ENCODE measurements around the gene ELAVL2.

Gene ELAVL2

DNA sequence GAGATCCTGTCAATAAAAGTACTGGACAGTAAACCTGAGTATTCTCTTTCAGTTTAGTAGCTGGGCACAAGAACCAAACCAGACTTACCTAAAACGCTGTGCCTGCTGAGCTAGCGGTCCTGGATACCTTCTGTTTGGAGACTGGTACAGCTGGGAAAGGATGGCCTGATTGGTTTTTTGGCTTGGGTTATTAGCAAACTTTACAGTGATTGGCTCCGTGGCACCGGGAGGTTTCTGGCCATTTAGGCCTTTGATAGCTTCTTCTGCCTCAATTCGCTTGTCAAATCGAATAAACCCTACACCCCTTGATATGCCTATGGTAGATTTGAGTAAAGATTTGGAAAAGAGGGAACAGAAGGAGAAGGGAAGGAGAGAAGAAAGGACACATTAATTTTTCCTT, 124.7 kb downstream of the ELAVL2 start:
- TF ChIP-seq, protein P1, sequence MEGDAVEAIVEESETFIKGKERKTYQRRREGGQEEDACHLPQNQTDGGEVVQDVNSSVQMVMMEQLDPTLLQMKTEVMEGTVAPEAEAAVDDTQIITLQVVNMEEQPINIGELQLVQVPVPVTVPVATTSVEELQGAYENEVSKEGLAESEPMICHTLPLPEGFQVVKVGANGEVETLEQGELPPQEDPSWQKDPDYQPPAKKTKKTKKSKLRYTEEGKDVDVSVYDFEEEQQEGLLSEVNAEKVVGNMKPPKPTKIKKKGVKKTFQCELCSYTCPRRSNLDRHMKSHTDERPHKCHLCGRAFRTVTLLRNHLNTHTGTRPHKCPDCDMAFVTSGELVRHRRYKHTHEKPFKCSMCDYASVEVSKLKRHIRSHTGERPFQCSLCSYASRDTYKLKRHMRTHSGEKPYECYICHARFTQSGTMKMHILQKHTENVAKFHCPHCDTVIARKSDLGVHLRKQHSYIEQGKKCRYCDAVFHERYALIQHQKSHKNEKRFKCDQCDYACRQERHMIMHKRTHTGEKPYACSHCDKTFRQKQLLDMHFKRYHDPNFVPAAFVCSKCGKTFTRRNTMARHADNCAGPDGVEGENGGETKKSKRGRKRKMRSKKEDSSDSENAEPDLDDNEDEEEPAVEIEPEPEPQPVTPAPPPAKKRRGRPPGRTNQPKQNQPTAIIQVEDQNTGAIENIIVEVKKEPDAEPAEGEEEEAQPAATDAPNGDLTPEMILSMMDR (IDR thresholded peaks at IDR 0.05; ENCODE audit: low read depth, low read length): no peak
- Histone ChIP-seq H3K27ac (no peak overlapping the region), H3K27me3 (ENCODE audit: insufficient read depth, low read depth, severe bottlenecking) (no peaks in the 10 kb centered on the region), H3K9me3 (ENCODE audit: severe bottlenecking) (no peaks in the 10 kb centered on the region), H3K4me3 (ENCODE audit: low read depth, low read length) (no peak overlapping the region), H3K36me3 (no peaks in the 10 kb centered on the region)
- DNase-seq: no peak

DNA sequence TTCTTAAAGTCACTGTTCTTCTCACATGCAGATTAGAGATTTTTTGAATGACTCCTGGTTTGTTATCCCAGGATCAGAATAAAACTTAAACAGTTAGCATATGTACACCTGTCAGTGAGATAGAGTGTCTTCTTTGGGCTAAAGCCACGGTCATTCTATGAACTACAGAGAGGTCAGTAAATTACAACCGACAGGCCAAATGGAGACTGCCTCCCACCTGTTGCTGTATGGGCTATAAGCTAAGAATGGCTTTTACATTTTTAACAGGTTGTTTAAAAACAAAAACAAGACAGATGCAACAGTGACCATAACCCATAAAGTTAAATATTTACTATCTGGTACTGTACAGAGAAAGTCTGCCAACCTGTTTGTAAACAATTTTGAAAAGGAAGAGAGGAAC, 125.7 kb downstream of the ELAVL2 start:
- H3K4me3 ChIP-seq (ENCODE audit: low read depth, low read length): no peak overlapping the region

DNA sequence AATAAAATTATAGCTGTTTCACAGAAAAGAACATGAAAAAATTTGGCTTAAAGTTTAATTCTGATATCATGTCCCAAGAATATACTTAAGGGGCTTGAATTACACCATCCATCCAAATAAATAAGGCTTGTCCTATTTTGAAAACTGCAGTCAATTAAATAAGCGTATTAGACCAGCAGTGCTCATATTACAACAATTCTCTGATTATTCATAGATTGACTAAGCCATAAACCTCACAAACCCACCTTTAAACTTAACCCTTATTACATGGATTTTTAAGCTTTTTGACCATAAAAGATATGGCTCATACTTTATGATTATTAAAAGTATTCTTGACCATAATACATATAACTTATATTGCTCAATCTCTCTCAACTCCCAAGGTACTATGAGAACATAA, 127.9 kb downstream of the ELAVL2 start:
- H3K36me3 ChIP-seq: no peaks in the 10 kb centered on the region
- no peak for DNase-seq
- TF ChIP-seq, protein P1 (IDR thresholded peaks at IDR 0.05; ENCODE audit: low read depth, low read length): no peak
- H3K27me3 ChIP-seq (ENCODE audit: insufficient read depth, low read depth, severe bottlenecking): no peaks in the 10 kb centered on the region
- no peak overlapping the region for H3K27ac ChIP-seq
- no peak overlapping the region for H3K4me3 ChIP-seq (ENCODE audit: low read depth, low read length)
- H3K9me3 ChIP-seq (ENCODE audit: severe bottlenecking): no peaks in the 10 kb centered on the region

More for the DNA sequence above, 125.7 kb downstream of the ELAVL2 start:
- no peaks in the 10 kb centered on the region for H3K27me3 ChIP-seq (ENCODE audit: insufficient read depth, low read depth, severe bottlenecking)
- no peaks in the 10 kb centered on the region for H3K9me3 ChIP-seq (ENCODE audit: severe bottlenecking)
- H3K27ac ChIP-seq: no peak overlapping the region
- DNase-seq: no peak
- TF ChIP-seq, protein P1 (IDR thresholded peaks at IDR 0.05; ENCODE audit: low read depth, low read length): no peak
- H3K36me3 ChIP-seq: no peaks in the 10 kb centered on the region

DNA sequence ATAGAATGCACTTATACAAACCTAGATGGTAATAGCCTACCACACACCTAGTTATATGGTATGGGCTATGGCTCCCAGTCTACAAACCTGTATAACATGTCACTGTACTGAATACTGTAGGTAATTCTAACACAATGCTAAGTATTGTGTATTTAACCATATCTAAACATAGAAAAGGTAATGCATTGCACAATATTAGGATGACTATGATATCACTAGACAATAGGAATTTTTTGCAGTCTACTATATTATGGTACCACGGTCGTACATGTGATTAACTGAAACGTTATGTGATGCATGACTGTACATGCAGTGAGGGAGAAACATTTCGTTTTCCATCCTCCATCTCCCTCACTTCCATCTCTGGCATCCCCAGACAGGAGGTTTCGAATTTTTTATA, 130.5 kb downstream of the ELAVL2 start:
- H3K36me3 ChIP-seq: no peaks in the 10 kb centered on the region
- TF ChIP-seq, protein P1 (IDR thresholded peaks at IDR 0.05; ENCODE audit: low read depth, low read length): no peak
- no peaks in the 10 kb centered on the region for H3K9me3 ChIP-seq (ENCODE audit: severe bottlenecking)
- DNase-seq: no peak
- H3K4me3 ChIP-seq (ENCODE audit: low read depth, low read length): no peak overlapping the region
- H3K27me3 ChIP-seq (ENCODE audit: insufficient read depth, low read depth, severe bottlenecking): no peaks in the 10 kb centered on the region
- H3K27ac ChIP-seq: no peak overlapping the region

DNA sequence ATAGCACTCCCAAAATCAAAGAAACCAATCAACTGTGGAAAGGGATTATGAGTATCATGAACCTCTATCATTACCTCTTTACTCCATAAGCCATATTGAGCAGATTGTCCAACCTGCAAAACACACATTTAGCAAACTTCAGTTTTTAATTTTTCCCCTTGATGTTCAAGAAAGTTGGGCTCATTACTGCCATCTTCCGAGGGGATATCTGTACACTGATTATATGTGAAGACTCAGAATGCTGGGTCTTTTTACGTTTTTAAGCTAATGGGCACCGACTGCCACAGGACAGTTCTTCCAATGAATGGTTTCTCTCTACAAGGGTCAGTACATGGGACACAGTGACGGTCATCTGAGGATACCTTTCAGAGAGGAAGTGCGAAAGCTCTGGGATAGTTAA, 132.7 kb downstream of the ELAVL2 start:
- Histone ChIP-seq H3K4me3 (ENCODE audit: low read depth, low read length) (no peak overlapping the region), H3K27ac (no peak overlapping the region), H3K36me3 (no peaks in the 10 kb centered on the region), H3K9me3 (ENCODE audit: severe bottlenecking) (no peaks in the 10 kb centered on the region), H3K27me3 (ENCODE audit: insufficient read depth, low read depth, severe bottlenecking) (no peaks in the 10 kb centered on the region)
- DNase-seq: no peak
- TF ChIP-seq, protein P1 (IDR thresholded peaks at IDR 0.05; ENCODE audit: low read depth, low read length): no peak

DNA sequence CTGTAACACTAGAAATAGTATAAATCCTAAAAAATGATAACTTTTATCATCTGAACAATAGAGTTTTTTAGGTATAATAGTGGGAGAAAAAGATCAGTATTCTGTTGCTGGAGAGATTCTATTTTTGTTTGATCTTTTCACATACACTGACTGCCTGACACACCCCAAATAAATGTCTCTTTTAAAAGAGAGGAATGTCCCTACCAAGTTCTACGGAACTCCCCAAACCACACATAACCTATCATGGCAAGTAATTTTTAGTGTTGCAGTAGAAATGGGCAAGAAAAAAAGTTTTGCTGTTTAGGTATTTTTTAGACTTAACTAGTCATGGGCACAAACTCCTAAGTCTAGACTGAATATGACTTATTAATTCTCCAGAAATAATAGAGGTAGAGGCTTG, 139.1 kb downstream of the ELAVL2 start:
- Histone ChIP-seq H3K9me3 (ENCODE audit: severe bottlenecking) (no peaks in the 10 kb centered on the region), H3K27me3 (ENCODE audit: insufficient read depth, low read depth, severe bottlenecking) (no peaks in the 10 kb centered on the region), H3K36me3 (no peaks in the 10 kb centered on the region; the same call in 1 of the 2 replicates), H3K4me3 (ENCODE audit: low read depth, low read length) (no peak overlapping the region), H3K27ac (no peak overlapping the region)
- TF ChIP-seq, protein P1 (IDR thresholded peaks at IDR 0.05; ENCODE audit: low read depth, low read length): no peak
- no peak for DNase-seq

Data from WERI-Rb-1 (cell line).